HepG2 (cell line): ENCODE measurements around the gene MYOZ3. TPM values are rescaled to one million over a fixed set of nuclear protein-coding genes. Genes with fewer than 3 reads are reported as not detected.
A peak's percentile ranks its signal among the peaks of the same experiment; 100 is the strongest.

ENCODE experiments used
- ATAC-seq: fragments of 200-7000 bp; cut with Tn5 transposase; 3 replicates; pipeline ENCODE4 v1.9.1; 2020; ENCODE audit warnings: mild to moderate bottlenecking, moderate library complexity
- BruUV-seq: library from RNA; stranded (reverse); fragments of 400-500 nt; replicated peaks from 2 replicates; lab custom pipeline; 2021; lab: Mats Ljungman, UMichigan
- CTCF ChIA-PET: fragments of 300-600 bp; formaldehyde crosslinking; extraction: SDS; loops from one replicate; lab custom pipeline; 2021; ENCODE audit warnings: low total read pairs, inconsistent platforms, low intra/inter-chr PET ratio; lab: Yijun Ruan, JAX
- POLR2A ChIA-PET: fragments of 350-600 bp; sonication (Branson Sonifier 250); formaldehyde crosslinking; loops from one replicate; lab custom pipeline; 2020; ENCODE audit warnings: antibody characterized with exemption, inconsistent platforms; lab: Yijun Ruan, JAX
- DNase-seq: peaks from one replicate; pipeline ENCODE4 v3.0.0-alpha.2; 2015; ENCODE audit warnings: low spot score
- FAIRE-seq: peaks from 3 replicates; lab custom pipeline; 2011; peaks lifted over from hg19 to GRCh38; lab: Jason Lieb, UNC
- H2AFZ ChIP-seq: one replicate; pipeline ENCODE4 v1.6.1; 2011; ENCODE audit warnings: low read length, inconsistent platforms
- H3K27ac ChIP-seq: fragments of 300-600 bp; 3 replicates; pipeline ENCODE4 v1.8.0; 2011; ENCODE audit warnings: mixed run types, mild to moderate bottlenecking, mixed read lengths, low read length, inconsistent platforms; ENCODE audit not compliant: insufficient read depth; ENCODE audit errors: extremely low read length
- H3K27me3 ChIP-seq, 2 experiments: fragments of 200-600 bp in 1 of 2; 2 replicates in 1 of 2; 3 replicates in 1 of 2; pipeline versions ENCODE4 v1.6.0 to v1.8.0; 2011; ENCODE audit warnings: low read length in 2 of 2, mild to moderate bottlenecking in 2 of 2, moderate library complexity in 2 of 2, inconsistent platforms in 1 of 2; ENCODE audit not compliant: insufficient read depth in 2 of 2, control insufficient read depth in 1 of 2
- H3K36me3 ChIP-seq, 2 experiments: fragments of 200-600 bp in 1 of 2; replicated peaks in 1 of 2; 2 replicates in 1 of 2; 3 replicates in 1 of 2; pipeline versions ENCODE4 v1.5.1 to v1.8.0; 2011; ENCODE audit warnings: low read length in 2 of 2, inconsistent platforms in 1 of 2; ENCODE audit not compliant: insufficient read depth in 2 of 2, control insufficient read depth in 1 of 2
- H3K4me1 ChIP-seq: 2 replicates; pipeline ENCODE4 v1.5.1; 2012; ENCODE audit warnings: low read length, inconsistent platforms; ENCODE audit not compliant: insufficient read depth
- H3K4me2 ChIP-seq: 2 replicates; pipeline ENCODE4 v1.6.0; 2011; ENCODE audit warnings: low read depth, low read length, inconsistent platforms
- H3K4me3 ChIP-seq, 3 experiments: fragments of 200-600 bp in 1 of 3; sonication (generic), shearing (Covaris generic) in 1 of 3; replicated peaks in 1 of 3; 2 replicates each; pipeline ENCODE4 v1.5.1; 2011 to 2016; ENCODE audit warnings: low read length in 3 of 3, inconsistent platforms in 2 of 3, low read depth in 2 of 3, mild to moderate bottlenecking in 2 of 3, control low read depth in 1 of 3, mixed read lengths in 1 of 3; ENCODE audit not compliant: insufficient read depth in 1 of 3
- H3K79me2 ChIP-seq: one replicate; pipeline ENCODE4 v1.6.1; 2011; ENCODE audit warnings: low read length, inconsistent platforms; ENCODE audit not compliant: insufficient read depth
- H3K9ac ChIP-seq: 2 replicates; pipeline ENCODE4 v1.6.0; 2011; ENCODE audit warnings: mild to moderate bottlenecking, low read depth, low read length, inconsistent platforms; ENCODE audit not compliant: insufficient read depth
- H3K9me3 ChIP-seq: 2 replicates; pipeline ENCODE4 v1.5.1; 2012; ENCODE audit warnings: mild to moderate bottlenecking, low read length
- H4K20me1 ChIP-seq: 2 replicates; pipeline ENCODE4 v1.6.0; 2011; ENCODE audit warnings: inconsistent platforms, mild to moderate bottlenecking, low read length, moderate library complexity; ENCODE audit not compliant: insufficient read depth
- AKAP8 ChIP-seq: sonication (generic); formaldehyde crosslinking; IDR thresholded peaks from 2 replicates; pipeline ENCODE4 v1.5.1; 2020; ENCODE audit warnings: mild to moderate bottlenecking, missing genetic modification reagents
- GATAD2A ChIP-seq: IDR thresholded peaks from 2 replicates; pipeline ENCODE4 v1.6.1; 2016
- NR2F6 ChIP-seq, 2 experiments: IDR thresholded peaks; 2 replicates each; pipeline ENCODE4 v1.6.1; 2016; ENCODE audit warnings: antibody characterized with exemption in 1 of 2, mild to moderate bottlenecking in 1 of 2
- RBM39 ChIP-seq: fragments of 200-400 bp; formaldehyde crosslinking; IDR thresholded peaks from one replicate; pipeline ENCODE4 v1.6.1; 2018; ENCODE audit warnings: antibody characterized with exemption, mild to moderate bottlenecking, low read depth, low read length; ENCODE audit not compliant: poor library complexity, severe bottlenecking
- TP53 ChIP-seq: sonication (generic); formaldehyde crosslinking; conservative IDR thresholded peaks from 2 replicates; pipeline ENCODE4 v1.4.0; 2020; ENCODE audit warnings: missing genetic modification reagents
- ZNF430 ChIP-seq: sonication (generic); formaldehyde crosslinking; IDR thresholded peaks from 2 replicates; pipeline ENCODE4 v1.9.0; 2021; ENCODE audit warnings: mild to moderate bottlenecking, missing genetic modification reagents
- ZNF496 ChIP-seq: sonication (generic); formaldehyde crosslinking; IDR thresholded peaks from 2 replicates; pipeline ENCODE4 v1.8.1; 2023; ENCODE audit warnings: mild to moderate bottlenecking, moderate library complexity, missing genetic modification reagents; ENCODE audit not compliant: insufficient replicate concordance
- ZNF550 ChIP-seq: sonication (generic); formaldehyde crosslinking; IDR thresholded peaks from 2 replicates; pipeline ENCODE4 v1.4.0; 2020; ENCODE audit warnings: mild to moderate bottlenecking, missing genetic modification reagents, borderline replicate concordance
- WGBS: methylation state at CpG from one replicate; pipeline ENCODE4 v1.1.6; 2017; ENCODE audit warnings: low lambda C conversion rate; 5-methylcytosine and 5-hydroxymethylcytosine counted together
- in situ Hi-C: cut with HindIII; loops from 2 replicates; pipeline ENCODE4 v1.10.0; 2017; ENCODE audit warnings: low pct_unique_long_range_greater_than_20kb; ENCODE audit not compliant: extremely low pct_ligation_motif_present
- intact Hi-C: fragments of 100-400 bp; cut with micrococcal nuclease; formaldehyde crosslinking; loops from one replicate; pipeline ENCODE4 v1.10.0; 2022; ENCODE audit not compliant: unreplicated experiment
- polyA plus RNA-seq, 8 experiments: library from polyadenylated mRNA; depleted of rRNA in 3 of 8; stranded (reverse) in 7 of 8; unstranded in 1 of 8; fragments of >200 nt; fragmentation: Illumina TruSeq in 4 of 8; extraction: Trizol in 4 of 8; gene quantifications; 2 replicates each; pipeline versions ENCODE4 v1.2.1 to v1.2.3, GENCODE V29; 2011 to 2016; ENCODE audit warnings: low read depth in 4 of 8, missing spikeins in 1 of 8, mixed read lengths in 1 of 8; ENCODE audit not compliant: insufficient read depth in 1 of 8
- total RNA-seq, 5 experiments: library from RNA; depleted of rRNA; stranded (reverse); fragments of >200 nt; fragmentation: Illumina TruSeq; extraction: Trizol; gene quantifications; 2 replicates each; pipeline ENCODE4 v1.2.3, GENCODE V29; 2016; ENCODE audit warnings: low read depth in 1 of 5
- TF ChIP-seq, protein P1 (sequence below): sonication (generic); formaldehyde crosslinking; IDR thresholded peaks from 2 replicates; pipeline ENCODE4 v1.4.0; 2020; ENCODE audit warnings: missing genetic modification reagents
- TF ChIP-seq, protein P2 (sequence below): IDR thresholded peaks from 2 replicates; pipeline ENCODE4 v1.6.1; 2016; ENCODE audit warnings: low read depth, borderline replicate concordance
- TF ChIP-seq, protein P3 (sequence below): sonication (generic); formaldehyde crosslinking; IDR thresholded peaks from 2 replicates; pipeline ENCODE4 v1.4.0; 2020; ENCODE audit warnings: missing genetic modification reagents
- TF ChIP-seq, protein P4 (sequence below): fragments of 450-650 bp; IDR thresholded peaks from 2 replicates; pipeline ENCODE4 v1.6.1; 2017; ENCODE audit warnings: mild to moderate bottlenecking
- TF ChIP-seq, protein P5 (sequence below): sonication (generic); formaldehyde crosslinking; IDR thresholded peaks from 2 replicates; pipeline ENCODE4 v1.4.0; 2020; ENCODE audit warnings: missing genetic modification reagents, low read depth, mild to moderate bottlenecking, borderline replicate concordance

Gene MYOZ3
- total and polyA plus RNA-seq, 2 of the 13 experiments (the other 11 are each of a cell fraction or from before 2014, with no cell fraction given): 0.05 TPM; not detected in 1

DNA sequence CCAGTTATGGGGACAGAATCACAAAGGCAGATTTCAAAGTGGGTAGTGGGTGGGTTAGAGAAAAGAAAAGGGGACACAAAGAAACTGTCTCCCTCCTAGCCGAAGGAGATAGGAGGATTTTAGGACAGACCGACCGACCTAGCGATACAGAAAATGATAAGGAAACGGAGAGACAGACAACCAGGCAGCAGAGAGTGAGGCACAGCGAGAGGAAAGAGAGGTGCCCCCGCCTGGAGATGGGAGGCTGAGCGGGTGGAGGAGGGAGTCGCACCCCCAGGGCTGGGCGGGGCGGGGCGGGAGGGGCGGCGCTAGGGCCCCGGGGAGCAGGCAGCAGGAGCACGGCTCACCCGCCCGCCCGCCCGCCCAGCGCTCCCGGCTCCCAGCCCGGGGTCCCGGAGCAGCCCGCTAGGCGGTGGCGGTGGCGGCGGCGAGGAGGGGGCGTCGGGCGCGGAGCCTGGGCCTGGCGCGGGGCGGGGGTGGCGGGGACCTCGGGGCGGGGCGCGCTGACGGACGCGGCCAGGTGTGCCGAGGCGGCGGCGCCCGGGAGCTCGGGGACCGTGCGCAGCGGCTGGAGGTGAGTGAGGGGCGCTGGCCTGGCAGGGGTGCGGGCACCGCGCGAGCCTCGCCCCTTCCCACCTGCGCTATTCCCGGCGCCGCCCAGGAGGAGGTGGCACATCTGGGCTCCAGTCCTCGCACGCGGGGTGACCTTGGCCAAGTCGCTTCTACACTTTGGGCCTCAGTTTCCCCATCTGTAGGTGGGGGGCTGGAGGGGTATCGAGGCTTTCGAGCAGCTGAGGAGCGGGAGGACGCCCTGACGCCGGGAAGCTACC, 36.5 kb upstream of the MYOZ3 start:
- Histone ChIP-seq H3K4me2 (peak overlapping the region; percentile 71), H3K9me3 (no peaks in the 10 kb centered on the region), H3K27me3 (peaks cover 4 to 44% of the 10 kb centered on the region in 2 experiments), H3K9ac (no peak overlapping the region), H3K79me2 (no peaks in the 10 kb centered on the region), H2AFZ (no peak overlapping the region), H3K4me1 (peaks cover 13% of the 10 kb centered on the region), H3K4me3 (peak overlapping the region in 2 of 3 experiments; percentile 46 to 64; a peak in 3 of 6 replicates), H3K36me3 (no peaks in the 10 kb centered on the region), H4K20me1 (no peaks in the 10 kb centered on the region), H3K27ac (no peak overlapping the region)
- ChIA-PET CTCF (no interaction called here), POLR2A (no interaction called here)
- FAIRE-seq (no peak), DNase-seq (no peak), ATAC-seq (peak; percentile 35)
- BruUV-seq: no TSS peak
- WGBS: 5% methylated on average over 10 of the region's 74 CpGs
- in situ Hi-C loops (no loop called here), intact Hi-C loops (no loop called here)
- TF ChIP-seq RBM39 (no peak), GATAD2A (CRISPR knock-in tag) (no peak), ZNF430 (CRISPR knock-in tag) (no peak), ZNF496 (CRISPR knock-in tag) (no peak), NR2F6 (IDR thresholded peaks at IDR 0.05) (no peak), NR2F6 (CRISPR knock-in tag; IDR thresholded peaks at IDR 0.05) (no peak), AKAP8 (no peak), TP53 (CRISPR knock-in tag) (no peak), ZNF550 (CRISPR knock-in tag) (no peak)
- TF ChIP-seq, protein P1, sequence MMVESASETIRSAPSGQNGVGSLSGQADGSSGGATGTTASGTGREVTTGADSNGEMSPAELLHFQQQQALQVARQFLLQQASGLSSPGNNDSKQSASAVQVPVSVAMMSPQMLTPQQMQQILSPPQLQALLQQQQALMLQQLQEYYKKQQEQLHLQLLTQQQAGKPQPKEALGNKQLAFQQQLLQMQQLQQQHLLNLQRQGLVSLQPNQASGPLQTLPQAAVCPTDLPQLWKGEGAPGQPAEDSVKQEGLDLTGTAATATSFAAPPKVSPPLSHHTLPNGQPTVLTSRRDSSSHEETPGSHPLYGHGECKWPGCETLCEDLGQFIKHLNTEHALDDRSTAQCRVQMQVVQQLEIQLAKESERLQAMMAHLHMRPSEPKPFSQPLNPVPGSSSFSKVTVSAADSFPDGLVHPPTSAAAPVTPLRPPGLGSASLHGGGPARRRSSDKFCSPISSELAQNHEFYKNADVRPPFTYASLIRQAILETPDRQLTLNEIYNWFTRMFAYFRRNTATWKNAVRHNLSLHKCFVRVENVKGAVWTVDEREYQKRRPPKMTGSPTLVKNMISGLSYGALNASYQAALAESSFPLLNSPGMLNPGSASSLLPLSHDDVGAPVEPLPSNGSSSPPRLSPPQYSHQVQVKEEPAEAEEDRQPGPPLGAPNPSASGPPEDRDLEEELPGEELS (CRISPR knock-in tag): no peak
- TF ChIP-seq, protein P2, sequence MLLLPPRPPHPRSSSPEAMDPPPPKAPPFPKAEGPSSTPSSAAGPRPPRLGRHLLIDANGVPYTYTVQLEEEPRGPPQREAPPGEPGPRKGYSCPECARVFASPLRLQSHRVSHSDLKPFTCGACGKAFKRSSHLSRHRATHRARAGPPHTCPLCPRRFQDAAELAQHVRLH (CRISPR knock-in tag): no peak
- TF ChIP-seq, protein P3, sequence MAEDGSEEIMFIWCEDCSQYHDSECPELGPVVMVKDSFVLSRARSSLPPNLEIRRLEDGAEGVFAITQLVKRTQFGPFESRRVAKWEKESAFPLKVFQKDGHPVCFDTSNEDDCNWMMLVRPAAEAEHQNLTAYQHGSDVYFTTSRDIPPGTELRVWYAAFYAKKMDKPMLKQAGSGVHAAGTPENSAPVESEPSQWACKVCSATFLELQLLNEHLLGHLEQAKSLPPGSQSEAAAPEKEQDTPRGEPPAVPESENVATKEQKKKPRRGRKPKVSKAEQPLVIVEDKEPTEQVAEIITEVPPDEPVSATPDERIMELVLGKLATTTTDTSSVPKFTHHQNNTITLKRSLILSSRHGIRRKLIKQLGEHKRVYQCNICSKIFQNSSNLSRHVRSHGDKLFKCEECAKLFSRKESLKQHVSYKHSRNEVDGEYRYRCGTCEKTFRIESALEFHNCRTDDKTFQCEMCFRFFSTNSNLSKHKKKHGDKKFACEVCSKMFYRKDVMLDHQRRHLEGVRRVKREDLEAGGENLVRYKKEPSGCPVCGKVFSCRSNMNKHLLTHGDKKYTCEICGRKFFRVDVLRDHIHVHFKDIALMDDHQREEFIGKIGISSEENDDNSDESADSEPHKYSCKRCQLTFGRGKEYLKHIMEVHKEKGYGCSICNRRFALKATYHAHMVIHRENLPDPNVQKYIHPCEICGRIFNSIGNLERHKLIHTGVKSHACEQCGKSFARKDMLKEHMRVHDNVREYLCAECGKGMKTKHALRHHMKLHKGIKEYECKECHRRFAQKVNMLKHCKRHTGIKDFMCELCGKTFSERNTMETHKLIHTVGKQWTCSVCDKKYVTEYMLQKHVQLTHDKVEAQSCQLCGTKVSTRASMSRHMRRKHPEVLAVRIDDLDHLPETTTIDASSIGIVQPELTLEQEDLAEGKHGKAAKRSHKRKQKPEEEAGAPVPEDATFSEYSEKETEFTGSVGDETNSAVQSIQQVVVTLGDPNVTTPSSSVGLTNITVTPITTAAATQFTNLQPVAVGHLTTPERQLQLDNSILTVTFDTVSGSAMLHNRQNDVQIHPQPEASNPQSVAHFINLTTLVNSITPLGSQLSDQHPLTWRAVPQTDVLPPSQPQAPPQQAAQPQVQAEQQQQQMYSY (CRISPR knock-in tag): no peak
- TF ChIP-seq, protein P4, sequence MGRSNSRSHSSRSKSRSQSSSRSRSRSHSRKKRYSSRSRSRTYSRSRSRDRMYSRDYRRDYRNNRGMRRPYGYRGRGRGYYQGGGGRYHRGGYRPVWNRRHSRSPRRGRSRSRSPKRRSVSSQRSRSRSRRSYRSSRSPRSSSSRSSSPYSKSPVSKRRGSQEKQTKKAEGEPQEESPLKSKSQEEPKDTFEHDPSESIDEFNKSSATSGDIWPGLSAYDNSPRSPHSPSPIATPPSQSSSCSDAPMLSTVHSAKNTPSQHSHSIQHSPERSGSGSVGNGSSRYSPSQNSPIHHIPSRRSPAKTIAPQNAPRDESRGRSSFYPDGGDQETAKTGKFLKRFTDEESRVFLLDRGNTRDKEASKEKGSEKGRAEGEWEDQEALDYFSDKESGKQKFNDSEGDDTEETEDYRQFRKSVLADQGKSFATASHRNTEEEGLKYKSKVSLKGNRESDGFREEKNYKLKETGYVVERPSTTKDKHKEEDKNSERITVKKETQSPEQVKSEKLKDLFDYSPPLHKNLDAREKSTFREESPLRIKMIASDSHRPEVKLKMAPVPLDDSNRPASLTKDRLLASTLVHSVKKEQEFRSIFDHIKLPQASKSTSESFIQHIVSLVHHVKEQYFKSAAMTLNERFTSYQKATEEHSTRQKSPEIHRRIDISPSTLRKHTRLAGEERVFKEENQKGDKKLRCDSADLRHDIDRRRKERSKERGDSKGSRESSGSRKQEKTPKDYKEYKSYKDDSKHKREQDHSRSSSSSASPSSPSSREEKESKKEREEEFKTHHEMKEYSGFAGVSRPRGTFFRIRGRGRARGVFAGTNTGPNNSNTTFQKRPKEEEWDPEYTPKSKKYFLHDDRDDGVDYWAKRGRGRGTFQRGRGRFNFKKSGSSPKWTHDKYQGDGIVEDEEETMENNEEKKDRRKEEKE: no peak
- TF ChIP-seq, protein P5, sequence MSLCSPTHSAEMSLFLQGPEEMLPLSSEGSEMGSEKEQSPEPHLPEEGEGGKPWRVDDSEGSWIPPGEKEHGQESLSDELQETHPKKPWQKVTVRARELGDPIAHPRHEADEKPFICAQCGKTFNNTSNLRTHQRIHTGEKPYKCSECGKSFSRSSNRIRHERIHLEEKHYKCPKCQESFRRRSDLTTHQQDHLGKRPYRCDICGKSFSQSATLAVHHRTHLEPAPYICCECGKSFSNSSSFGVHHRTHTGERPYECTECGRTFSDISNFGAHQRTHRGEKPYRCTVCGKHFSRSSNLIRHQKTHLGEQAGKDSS (CRISPR knock-in tag): no peak
